Keratinocyte (primary cell): ENCODE results near the gene NR6A1. TPM values are rescaled to one million over a fixed set of nuclear protein-coding genes. Genes with fewer than 3 reads are reported as not detected.
"Not testable (repeated sequence)": the region's sequence is repeated elsewhere in the genome, so short reads cannot be mapped to it uniquely, and the experiment has no call there.

ENCODE experiments used
- DNase-seq: peaks from one replicate; pipeline ENCODE4 v3.0.0-alpha.2; 2011; ENCODE audit warnings: low read depth, missing footprints, low spot score
- FAIRE-seq: peaks from 2 replicates; lab custom pipeline; 2011; peaks lifted over from hg19 to GRCh38; lab: Jason Lieb, UNC
- H2AFZ ChIP-seq: 2 replicates; pipeline ENCODE4 v1.6.0; 2012; ENCODE audit warnings: low read length, control low read depth, inconsistent platforms; ENCODE audit not compliant: control insufficient read depth
- H3K27ac ChIP-seq: 2 replicates; pipeline ENCODE4 v1.5.1; 2011; ENCODE audit warnings: low read length; ENCODE audit not compliant: control insufficient read depth, insufficient read depth
- H3K27me3 ChIP-seq: 3 replicates; pipeline ENCODE4 v1.6.0; 2011; ENCODE audit warnings: low read length; ENCODE audit not compliant: control insufficient read depth, insufficient read depth; ENCODE audit errors: extremely low read depth
- H3K36me3 ChIP-seq, 2 experiments: 2 replicates in 1 of 2; 3 replicates in 1 of 2; pipeline ENCODE4 v1.5.1; 2011; ENCODE audit warnings: low read length in 2 of 2, mild to moderate bottlenecking in 1 of 2; ENCODE audit not compliant: control insufficient read depth in 2 of 2, insufficient read depth in 2 of 2; ENCODE audit errors: extremely low read depth in 1 of 2
- H3K4me1 ChIP-seq: 3 replicates; pipeline ENCODE4 v1.5.1; 2011; ENCODE audit warnings: low read length; ENCODE audit not compliant: control insufficient read depth, insufficient read depth; ENCODE audit errors: extremely low read depth
- H3K4me2 ChIP-seq: 3 replicates; pipeline ENCODE4 v1.6.0; 2011; ENCODE audit warnings: low read depth, low read length; ENCODE audit not compliant: control insufficient read depth, insufficient read depth; ENCODE audit errors: extremely low read depth
- H3K4me3 ChIP-seq, 3 experiments: fragments of 200-600 bp in 1 of 3; sonication (generic) in 1 of 3; 2 replicates in 2 of 3; 3 replicates in 1 of 3; pipeline ENCODE4 v1.5.1; 2011 to 2016; ENCODE audit warnings: low read length in 3 of 3, mild to moderate bottlenecking in 3 of 3, control low read depth in 2 of 3, inconsistent platforms in 1 of 3, low read depth in 1 of 3, mixed read lengths in 1 of 3, mixed run types in 1 of 3, moderate library complexity in 1 of 3; ENCODE audit not compliant: control insufficient read depth in 2 of 3, insufficient read depth in 2 of 3; ENCODE audit errors: extremely low read depth in 1 of 3
- H3K79me2 ChIP-seq: 2 replicates; pipeline ENCODE4 v1.6.0; 2012; ENCODE audit warnings: low read length; ENCODE audit not compliant: control insufficient read depth, insufficient read depth
- H3K9ac ChIP-seq: 3 replicates; pipeline ENCODE4 v1.6.0; 2011; ENCODE audit warnings: low read length; ENCODE audit not compliant: control insufficient read depth, insufficient read depth; ENCODE audit errors: extremely low read depth
- H3K9me1 ChIP-seq: 3 replicates; pipeline ENCODE4 v1.6.0; 2011; ENCODE audit warnings: low read length; ENCODE audit not compliant: control insufficient read depth, insufficient read depth; ENCODE audit errors: extremely low read depth
- H3K9me3 ChIP-seq: 2 replicates; pipeline ENCODE4 v1.5.1; 2012; ENCODE audit warnings: low read depth, low read length; ENCODE audit not compliant: control insufficient read depth
- H4K20me1 ChIP-seq: 3 replicates; pipeline ENCODE4 v1.6.0; 2011; ENCODE audit warnings: low read length; ENCODE audit not compliant: control insufficient read depth, insufficient read depth; ENCODE audit errors: extremely low read depth
- EZH2 ChIP-seq: IDR thresholded peaks from one replicate; pipeline ENCODE4 v1.6.1; 2012; ENCODE audit warnings: inconsistent platforms, mild to moderate bottlenecking, low read length, moderate library complexity
- dilution Hi-C: fragments of 300-500 bp; cut with MboI; formaldehyde crosslinking; loops from one replicate; pipeline ENCODE4 v1.7.0; 2020; ENCODE audit warnings: low sequenced_read_pairs; ENCODE audit not compliant: extremely low pct_ligation_motif_present
- polyA plus RNA-seq, 5 experiments: library from polyadenylated mRNA; depleted of rRNA in 3 of 5; stranded (reverse) in 3 of 5; stranded (forward) in 1 of 5; unstranded in 1 of 5; fragments of >200 nt; gene quantifications; 1 replicate in 1 of 5; 2 replicates in 3 of 5; 3 replicates in 1 of 5; pipeline versions ENCODE4 v1.2.1 to v1.2.3, GENCODE V29; 2011 to 2012; ENCODE audit warnings: missing spikeins in 2 of 5, low read depth in 1 of 5, low replicate concordance in 1 of 5
- TF ChIP-seq, protein P1 (sequence below), 3 experiments: IDR thresholded peaks in 1 of 3; conservative IDR thresholded peaks in 1 of 3; optimal IDR thresholded peaks in 1 of 3; 2 replicates in 2 of 3; 3 replicates in 1 of 3; pipeline versions ENCODE3 to v1.5.1; 2011; ENCODE audit warnings: low read length in 3 of 3, mild to moderate bottlenecking in 3 of 3, moderate library complexity in 2 of 3, control low read depth in 1 of 3, inconsistent platforms in 1 of 3; ENCODE audit not compliant: insufficient read depth in 2 of 3; ENCODE audit errors: extremely low read depth in 1 of 3

NR6A1 gene
- polyA plus RNA-seq, 1 donor (not counting 4 experiments of a cell fraction or from before 2014, with no cell fraction given), result 1.8 TPM

DNA sequence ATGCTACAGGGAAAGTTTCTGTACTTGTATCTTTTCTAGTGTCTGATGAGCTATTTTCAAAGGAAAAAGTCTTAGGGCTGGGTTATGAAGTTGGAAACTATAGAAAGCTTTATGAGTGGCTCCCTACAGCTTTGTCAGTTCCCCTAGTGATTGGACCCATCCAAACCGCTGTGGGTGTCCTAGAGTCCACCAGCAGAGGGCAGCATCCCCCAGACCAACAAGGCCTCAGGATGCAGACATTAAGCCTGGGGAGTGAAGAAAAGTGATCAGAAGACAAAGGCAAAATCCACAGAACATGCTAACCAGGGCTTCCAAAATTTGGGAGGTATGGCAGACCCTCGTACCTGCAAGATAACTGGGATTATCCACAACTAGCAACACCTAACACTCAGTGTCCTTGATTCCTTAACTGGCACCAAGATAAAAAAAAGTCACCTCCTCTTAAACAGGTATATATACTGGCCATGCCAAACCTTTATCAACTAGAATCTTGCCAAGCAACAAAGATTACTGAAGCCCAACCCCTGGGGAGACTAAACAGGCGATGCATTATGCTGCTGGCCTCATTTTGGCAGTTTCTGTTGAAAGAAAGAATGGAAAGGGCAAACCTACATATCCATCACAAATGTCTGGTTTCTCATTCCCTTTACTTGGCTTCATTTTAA is 153.5 kb downstream of the NR6A1 start:
- peaks cover 3% of the 10 kb centered on the region for H3K4me1 ChIP-seq
- no peaks in the 10 kb centered on the region for H3K27me3 ChIP-seq
- no peak overlapping the region for H3K9ac ChIP-seq
- no peak overlapping the region for H2AFZ ChIP-seq
- no peaks in the 10 kb centered on the region for H3K79me2 ChIP-seq
- H3K36me3 ChIP-seq, result no peaks in the 10 kb centered on the region
- no peak overlapping the region for H3K4me2 ChIP-seq
- H3K9me3 ChIP-seq, result no peaks in the 10 kb centered on the region
- H3K9me1 ChIP-seq, result no peaks in the 10 kb centered on the region
- no peak overlapping the region for H3K27ac ChIP-seq
- no peaks in the 10 kb centered on the region for H4K20me1 ChIP-seq
- dilution Hi-C loops, result no loop called here
- no peak overlapping the region for H3K4me3 ChIP-seq
- peak; percentile 62 for FAIRE-seq
- TF ChIP-seq, protein P1, sequence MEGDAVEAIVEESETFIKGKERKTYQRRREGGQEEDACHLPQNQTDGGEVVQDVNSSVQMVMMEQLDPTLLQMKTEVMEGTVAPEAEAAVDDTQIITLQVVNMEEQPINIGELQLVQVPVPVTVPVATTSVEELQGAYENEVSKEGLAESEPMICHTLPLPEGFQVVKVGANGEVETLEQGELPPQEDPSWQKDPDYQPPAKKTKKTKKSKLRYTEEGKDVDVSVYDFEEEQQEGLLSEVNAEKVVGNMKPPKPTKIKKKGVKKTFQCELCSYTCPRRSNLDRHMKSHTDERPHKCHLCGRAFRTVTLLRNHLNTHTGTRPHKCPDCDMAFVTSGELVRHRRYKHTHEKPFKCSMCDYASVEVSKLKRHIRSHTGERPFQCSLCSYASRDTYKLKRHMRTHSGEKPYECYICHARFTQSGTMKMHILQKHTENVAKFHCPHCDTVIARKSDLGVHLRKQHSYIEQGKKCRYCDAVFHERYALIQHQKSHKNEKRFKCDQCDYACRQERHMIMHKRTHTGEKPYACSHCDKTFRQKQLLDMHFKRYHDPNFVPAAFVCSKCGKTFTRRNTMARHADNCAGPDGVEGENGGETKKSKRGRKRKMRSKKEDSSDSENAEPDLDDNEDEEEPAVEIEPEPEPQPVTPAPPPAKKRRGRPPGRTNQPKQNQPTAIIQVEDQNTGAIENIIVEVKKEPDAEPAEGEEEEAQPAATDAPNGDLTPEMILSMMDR (optimal IDR thresholded peaks at IDR 0.05 in 1 of 3, IDR thresholded peaks at IDR 0.05 in 1 of 3, conservative IDR thresholded peaks at IDR 0.05 in 1 of 3; ENCODE audit: extremely low read depth in 1 of 3, insufficient read depth in 2 of 3, low read length in 3 of 3), result peak; percentile 87 to 92 (median 91)
- TF ChIP-seq EZH2, result no peak
- DNase-seq, result peak; percentile 23

DNA sequence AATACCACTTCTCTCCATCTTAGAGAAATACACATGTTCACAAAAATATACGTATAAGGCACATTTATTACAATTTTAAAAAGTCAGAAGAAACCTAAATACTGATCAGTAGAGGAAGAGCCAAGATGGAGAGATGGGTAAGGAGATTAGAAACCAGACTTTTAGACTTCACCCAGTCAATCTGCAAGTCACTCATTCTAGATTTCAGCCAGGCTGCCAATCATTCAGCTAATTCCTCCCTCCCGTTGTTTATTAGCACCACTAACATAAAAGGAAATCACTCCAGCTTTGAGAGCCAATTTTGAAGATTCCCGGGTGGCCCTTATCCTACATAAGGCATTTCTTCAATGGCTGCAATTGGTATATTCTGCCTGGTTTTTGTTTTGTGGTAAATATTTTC is 154.2 kb downstream of the NR6A1 start:
- Histone ChIP-seq H3K79me2 (no peaks in the 10 kb centered on the region), H4K20me1 (no peaks in the 10 kb centered on the region), H2AFZ (no peak overlapping the region), H3K4me1 (peaks cover 3% of the 10 kb centered on the region), H3K4me3 (no peak overlapping the region), H3K27ac (no peak overlapping the region), H3K9ac (no peak overlapping the region), H3K27me3 (no peaks in the 10 kb centered on the region), H3K9me3 (no peaks in the 10 kb centered on the region), H3K9me1 (no peaks in the 10 kb centered on the region), H3K36me3 (no peaks in the 10 kb centered on the region), H3K4me2 (no peak overlapping the region)
- no peak for TF ChIP-seq EZH2
- TF ChIP-seq, protein P1 (optimal IDR thresholded peaks at IDR 0.05 in 1 of 3, IDR thresholded peaks at IDR 0.05 in 1 of 3, conservative IDR thresholded peaks at IDR 0.05 in 1 of 3; ENCODE audit: extremely low read depth in 1 of 3, insufficient read depth in 2 of 3, low read length in 3 of 3), result no peak
- no peak for FAIRE-seq
- dilution Hi-C loops, result no loop called here
- DNase-seq, result no peak

DNA sequence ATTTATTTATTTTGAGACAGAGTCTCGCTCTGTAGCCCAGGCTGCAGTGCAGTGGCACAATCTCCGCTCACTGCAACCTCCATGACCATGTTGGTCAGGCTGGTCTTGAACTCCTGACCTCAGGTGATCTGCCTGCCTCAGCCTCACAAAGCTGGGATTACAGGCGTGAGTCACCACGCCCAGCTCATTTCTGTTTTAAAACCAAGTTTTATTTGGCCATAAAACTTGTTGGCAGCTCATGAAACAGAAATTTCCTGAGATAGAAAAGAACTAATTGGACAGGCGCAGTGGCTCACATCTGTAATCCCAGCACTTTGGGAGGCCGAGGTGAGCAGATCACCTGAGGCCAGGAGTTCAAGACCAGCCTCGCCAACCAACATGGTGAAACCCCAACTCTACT is 155.3 kb downstream of the NR6A1 start:
- H3K9me1 ChIP-seq, H3K27me3 ChIP-seq, H3K4me2 ChIP-seq, H3K4me3 ChIP-seq, H3K4me1 ChIP-seq, H3K9me3 ChIP-seq, FAIRE-seq, H3K79me2 ChIP-seq, H2AFZ ChIP-seq, H4K20me1 ChIP-seq, DNase-seq, dilution Hi-C loops, H3K36me3 ChIP-seq, H3K27ac ChIP-seq, H3K9ac ChIP-seq: not testable (repeated sequence)
